ENCODE results near the gene HSD11B1L. TPM values are rescaled to one million over a fixed set of nuclear protein-coding genes. Genes with fewer than 3 reads are reported as not detected.

HSD11B1L gene
- total RNA-seq, 1 experiment from 2014 or later = 2.3 TPM

GRCh38 chr19:5666921-5667610 is 13.8 kb upstream of the HSD11B1L start:
- no TSS peak for BruUV-seq (replicated peaks)
- no peaks in the 10 kb centered on the region for H3K4me1 Mint-ChIP-seq (ENCODE audit: low read depth, unreplicated experiment)
- TF ChIP-seq, protein P1, sequence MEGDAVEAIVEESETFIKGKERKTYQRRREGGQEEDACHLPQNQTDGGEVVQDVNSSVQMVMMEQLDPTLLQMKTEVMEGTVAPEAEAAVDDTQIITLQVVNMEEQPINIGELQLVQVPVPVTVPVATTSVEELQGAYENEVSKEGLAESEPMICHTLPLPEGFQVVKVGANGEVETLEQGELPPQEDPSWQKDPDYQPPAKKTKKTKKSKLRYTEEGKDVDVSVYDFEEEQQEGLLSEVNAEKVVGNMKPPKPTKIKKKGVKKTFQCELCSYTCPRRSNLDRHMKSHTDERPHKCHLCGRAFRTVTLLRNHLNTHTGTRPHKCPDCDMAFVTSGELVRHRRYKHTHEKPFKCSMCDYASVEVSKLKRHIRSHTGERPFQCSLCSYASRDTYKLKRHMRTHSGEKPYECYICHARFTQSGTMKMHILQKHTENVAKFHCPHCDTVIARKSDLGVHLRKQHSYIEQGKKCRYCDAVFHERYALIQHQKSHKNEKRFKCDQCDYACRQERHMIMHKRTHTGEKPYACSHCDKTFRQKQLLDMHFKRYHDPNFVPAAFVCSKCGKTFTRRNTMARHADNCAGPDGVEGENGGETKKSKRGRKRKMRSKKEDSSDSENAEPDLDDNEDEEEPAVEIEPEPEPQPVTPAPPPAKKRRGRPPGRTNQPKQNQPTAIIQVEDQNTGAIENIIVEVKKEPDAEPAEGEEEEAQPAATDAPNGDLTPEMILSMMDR (IDR thresholded peaks at IDR 0.05; ENCODE audit: unreplicated experiment) = no peak
- H3K27me3 Mint-ChIP-seq (ENCODE audit: unreplicated experiment) = no peaks in the 10 kb centered on the region
- intact Hi-C loops (cut with micrococcal nuclease; ENCODE audit: unreplicated experiment) = no loop called here
- DNase-seq = no peak
- peaks cover 33% of the 10 kb centered on the region for H3K36me3 Mint-ChIP-seq (ENCODE audit: insufficient read depth, unreplicated experiment)
- no peak overlapping the region for H3K27ac Mint-ChIP-seq (ENCODE audit: unreplicated experiment)
- no peaks in the 10 kb centered on the region for H3K9me3 Mint-ChIP-seq (ENCODE audit: low read depth, unreplicated experiment)
- CTCF ChIA-PET = no interaction called here
- H3K4me3 Mint-ChIP-seq (ENCODE audit: low read depth, unreplicated experiment) = no peak overlapping the region

DNA sequence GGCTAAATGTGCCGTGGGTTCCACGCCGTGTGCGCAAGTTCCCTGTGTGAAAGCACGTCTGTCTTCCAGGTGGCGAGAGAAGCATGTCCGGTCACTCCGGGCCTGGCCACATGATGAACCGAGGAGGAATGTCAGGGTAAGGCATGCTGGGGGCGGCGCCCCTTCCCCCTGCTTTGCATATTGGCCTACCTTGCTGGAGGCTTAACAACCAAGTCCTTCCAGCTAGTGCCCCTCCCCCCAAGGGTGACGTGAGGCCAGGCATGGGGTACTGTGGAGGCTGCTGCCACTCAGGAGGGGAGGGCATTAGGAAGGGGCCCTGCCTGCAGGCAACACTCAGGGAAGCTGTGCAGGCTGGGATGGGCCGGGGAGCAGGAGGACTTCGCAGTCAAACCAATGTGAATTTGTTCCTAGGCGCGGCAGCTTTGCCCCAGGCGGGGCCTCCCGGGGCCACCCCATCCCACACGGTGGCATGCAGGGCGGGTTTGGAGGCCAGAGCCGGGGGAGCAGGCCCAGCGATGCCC is 13.0 kb upstream of the HSD11B1L start:
- TF ChIP-seq, protein P1 (IDR thresholded peaks at IDR 0.05; ENCODE audit: unreplicated experiment) = no peak
- no TSS peak for BruUV-seq (replicated peaks)
- Mint-ChIP-seq H3K9me3 (ENCODE audit: low read depth, unreplicated experiment) (no peaks in the 10 kb centered on the region), H3K4me1 (ENCODE audit: low read depth, unreplicated experiment) (no peaks in the 10 kb centered on the region), H3K4me3 (ENCODE audit: low read depth, unreplicated experiment) (no peak overlapping the region), H3K27me3 (ENCODE audit: unreplicated experiment) (no peaks in the 10 kb centered on the region), H3K27ac (ENCODE audit: unreplicated experiment) (no peak overlapping the region), H3K36me3 (ENCODE audit: insufficient read depth, unreplicated experiment) (peaks cover 28% of the 10 kb centered on the region)
- no peak for DNase-seq
- intact Hi-C loops (cut with micrococcal nuclease; ENCODE audit: unreplicated experiment) = no loop called here
- CTCF ChIA-PET = no interaction called here

GRCh38 chr19:5669212-5669611 is 11.6 kb upstream of the HSD11B1L start:
- peaks cover 22% of the 10 kb centered on the region for H3K36me3 Mint-ChIP-seq (ENCODE audit: insufficient read depth, unreplicated experiment)
- CTCF ChIA-PET = interaction anchor here (0.7 kb wide), 1 partner anchor 51 kb away, joined by 7 read pairs; the partner anchor contains the start of gene LONP1
- H3K4me3 Mint-ChIP-seq (ENCODE audit: low read depth, unreplicated experiment) = no peak overlapping the region
- no peak for DNase-seq
- BruUV-seq (replicated peaks) = no TSS peak
- no peak overlapping the region for H3K27ac Mint-ChIP-seq (ENCODE audit: unreplicated experiment)
- TF ChIP-seq, protein P1 (IDR thresholded peaks at IDR 0.05; ENCODE audit: unreplicated experiment) = no peak
- no peaks in the 10 kb centered on the region for H3K4me1 Mint-ChIP-seq (ENCODE audit: low read depth, unreplicated experiment)
- H3K9me3 Mint-ChIP-seq (ENCODE audit: low read depth, unreplicated experiment) = no peaks in the 10 kb centered on the region
- H3K27me3 Mint-ChIP-seq (ENCODE audit: unreplicated experiment) = no peaks in the 10 kb centered on the region
- intact Hi-C loops (cut with micrococcal nuclease; ENCODE audit: unreplicated experiment) = no loop called here

DNA sequence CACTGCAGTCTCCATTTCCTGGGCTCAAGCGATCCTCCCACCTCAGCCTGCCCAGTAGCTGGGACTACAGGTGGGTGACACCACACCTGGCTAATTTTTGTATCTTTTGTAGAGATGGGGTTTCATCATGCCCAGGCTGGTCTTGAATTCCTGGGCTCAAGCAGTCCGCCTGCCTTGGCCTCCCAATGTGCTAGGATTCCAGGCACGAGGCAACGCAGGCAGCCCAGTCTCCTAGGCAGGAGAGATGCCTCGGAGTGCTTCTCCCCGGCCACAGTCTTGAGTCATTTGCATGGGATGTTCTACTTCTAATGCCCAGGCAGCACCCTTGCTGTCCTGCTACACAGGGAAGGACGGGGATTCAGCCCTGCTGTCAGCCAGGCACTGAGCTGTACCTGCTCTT is 9.2 kb upstream of the HSD11B1L start:
- Mint-ChIP-seq H3K9me3 (ENCODE audit: low read depth, unreplicated experiment) (no peaks in the 10 kb centered on the region), H3K27ac (ENCODE audit: unreplicated experiment) (no peak overlapping the region), H3K4me1 (ENCODE audit: low read depth, unreplicated experiment) (no peaks in the 10 kb centered on the region), H3K36me3 (ENCODE audit: insufficient read depth, unreplicated experiment) (peaks cover 21% of the 10 kb centered on the region), H3K4me3 (ENCODE audit: low read depth, unreplicated experiment) (no peak overlapping the region), H3K27me3 (ENCODE audit: unreplicated experiment) (no peaks in the 10 kb centered on the region)
- intact Hi-C loops (cut with micrococcal nuclease; ENCODE audit: unreplicated experiment) = no loop called here
- DNase-seq = no peak
- TF ChIP-seq, protein P1 (IDR thresholded peaks at IDR 0.05; ENCODE audit: unreplicated experiment) = no peak
- BruUV-seq (replicated peaks) = no TSS peak
- CTCF ChIA-PET = no interaction called here

Data from Calu3 (cell line).